H9 (cell line): ENCODE data around the gene ITPA. TPM values are rescaled to one million over a fixed set of nuclear protein-coding genes. Genes with fewer than 3 reads are reported as not detected.

Experiments
- DNase-seq: peaks from one replicate; pipeline ENCODE4 v3.0.0-alpha.2; 2017
- H2AFZ ChIP-seq: one replicate; pipeline ENCODE4 v1.6.1; 2013; ENCODE audit warnings: mild to moderate bottlenecking, low read length, control low read depth, moderate library complexity
- H2AK5ac ChIP-seq: 2 replicates; pipeline ENCODE4 v1.6.1; 2013; ENCODE audit warnings: low read length, control low read depth, mixed read lengths; ENCODE audit not compliant: insufficient read length
- H2BK120ac ChIP-seq: one replicate; pipeline ENCODE4 v1.6.1; 2013; ENCODE audit warnings: low read depth, mild to moderate bottlenecking, low read length, control low read depth, inconsistent platforms; ENCODE audit not compliant: poor library complexity, severe bottlenecking
- H2BK12ac ChIP-seq: 2 replicates; pipeline ENCODE4 v1.6.1; 2013; ENCODE audit warnings: low read length, control low read depth, mixed read lengths, low read depth; ENCODE audit not compliant: insufficient read length
- H2BK15ac ChIP-seq: 2 replicates; pipeline ENCODE4 v1.6.1; 2013; ENCODE audit warnings: low read depth, low read length, control low read depth
- H2BK20ac ChIP-seq: one replicate; pipeline ENCODE4 v1.6.1; 2013; ENCODE audit warnings: low read depth, mild to moderate bottlenecking, low read length, control low read depth, inconsistent platforms; ENCODE audit not compliant: poor library complexity, severe bottlenecking
- H2BK5ac ChIP-seq: 2 replicates; pipeline ENCODE4 v1.6.1; 2013; ENCODE audit warnings: low read length, control low read depth, mixed read lengths; ENCODE audit not compliant: insufficient read length
- H3K14ac ChIP-seq: 2 replicates; pipeline ENCODE4 v1.6.1; 2013; ENCODE audit warnings: low read length, control low read depth; ENCODE audit not compliant: insufficient read depth
- H3K18ac ChIP-seq: 2 replicates; pipeline ENCODE4 v1.6.1; 2013; ENCODE audit warnings: low read depth, mild to moderate bottlenecking, mixed read lengths, low read length, control low read depth; ENCODE audit not compliant: insufficient read length
- H3K23ac ChIP-seq: 2 replicates; pipeline ENCODE4 v1.6.1; 2013; ENCODE audit warnings: low read length, control low read depth, mixed read lengths, low read depth; ENCODE audit not compliant: insufficient read length
- H3K23me2 ChIP-seq: 2 replicates; pipeline ENCODE4 v1.6.1; 2013; ENCODE audit warnings: low read depth, mild to moderate bottlenecking, mixed read lengths, low read length, control low read depth; ENCODE audit not compliant: insufficient read length, poor library complexity, severe bottlenecking
- H3K27ac ChIP-seq: 2 replicates; pipeline ENCODE4 v1.5.1; 2013; ENCODE audit warnings: low read length, control low read depth, mixed read lengths, low read depth; ENCODE audit not compliant: insufficient read length
- H3K27me3 ChIP-seq: 2 replicates; pipeline ENCODE4 v1.6.1; 2013; ENCODE audit warnings: low read length, control low read depth, inconsistent platforms; ENCODE audit not compliant: insufficient read depth
- H3K4ac ChIP-seq: 2 replicates; pipeline ENCODE4 v1.6.1; 2013; ENCODE audit warnings: low read depth, mild to moderate bottlenecking, control low read depth, inconsistent platforms, low read length, moderate library complexity
- H3K4me1 ChIP-seq: 2 replicates; pipeline ENCODE4 v1.6.1; 2013; ENCODE audit warnings: low read length, control low read depth, inconsistent platforms; ENCODE audit not compliant: insufficient read depth
- H3K4me2 ChIP-seq: 2 replicates; pipeline ENCODE4 v1.6.1; 2013; ENCODE audit warnings: low read length, control low read depth, mixed read lengths; ENCODE audit not compliant: insufficient read length, insufficient read depth
- H3K56ac ChIP-seq: 2 replicates; pipeline ENCODE4 v1.6.1; 2013; ENCODE audit warnings: low read depth, mild to moderate bottlenecking, mixed read lengths, low read length, control low read depth; ENCODE audit not compliant: insufficient read length
- H3K79me1 ChIP-seq: 2 replicates; pipeline ENCODE4 v1.6.1; 2013; ENCODE audit warnings: low read depth, mild to moderate bottlenecking, moderate library complexity, low read length, control low read depth, inconsistent platforms; ENCODE audit not compliant: insufficient read depth, poor library complexity, severe bottlenecking
- H3K79me2 ChIP-seq: 2 replicates; pipeline ENCODE4 v1.6.1; 2013; ENCODE audit warnings: low read length, control low read depth, inconsistent platforms; ENCODE audit not compliant: insufficient read depth
- H3K9ac ChIP-seq: 2 replicates; pipeline ENCODE4 v1.6.1; 2013; ENCODE audit warnings: low read length, control low read depth, mixed read lengths; ENCODE audit not compliant: insufficient read length; ENCODE audit errors: extremely low read depth
- H3K9me3 ChIP-seq: one replicate; pipeline ENCODE4 v1.6.1; 2013; ENCODE audit warnings: low read depth, low read length, inconsistent platforms; ENCODE audit not compliant: control insufficient read depth
- H3T11ph ChIP-seq: one replicate; pipeline ENCODE4 v1.6.1; 2013; ENCODE audit warnings: mild to moderate bottlenecking, low read length, control low read depth, inconsistent platforms
- H4K20me1 ChIP-seq: one replicate; pipeline ENCODE4 v1.6.1; 2013; ENCODE audit not compliant: control insufficient read depth, insufficient read length, insufficient read depth
- H4K5ac ChIP-seq: 2 replicates; pipeline ENCODE4 v1.6.1; 2013; ENCODE audit warnings: low read depth, mild to moderate bottlenecking, mixed read lengths, low read length, control low read depth; ENCODE audit not compliant: insufficient read length
- H4K8ac ChIP-seq: replicated peaks from 2 replicates; pipeline ENCODE4 v1.6.1; 2013; ENCODE audit warnings: low read length, control low read depth, mixed read lengths, low read depth; ENCODE audit not compliant: insufficient read length
- H4K91ac ChIP-seq: 2 replicates; pipeline ENCODE4 v1.6.1; 2013; ENCODE audit warnings: low read depth, mild to moderate bottlenecking, moderate library complexity, mixed read lengths, low read length, control low read depth; ENCODE audit not compliant: insufficient read length
- H3K27ac Mint-ChIP-seq, 3 experiments: 2 replicates in 2 of 3; 3 replicates in 1 of 3; pipeline ENCODE4 v1.8.0; 2020 to 2021; ENCODE audit warnings: mixed read lengths in 3 of 3, mild to moderate bottlenecking in 1 of 3, moderate library complexity in 1 of 3
- H3K27me3 Mint-ChIP-seq: 2 replicates; pipeline ENCODE4 v1.8.0; 2021; ENCODE audit warnings: low read depth, mild to moderate bottlenecking, moderate library complexity, mixed read lengths
- H3K36me3 Mint-ChIP-seq, 3 experiments: 2 replicates in 2 of 3; 3 replicates in 1 of 3; pipeline ENCODE4 v1.8.0; 2020 to 2021; ENCODE audit warnings: low read depth in 3 of 3, mixed read lengths in 3 of 3; ENCODE audit not compliant: insufficient read depth in 1 of 3
- H3K4me1 Mint-ChIP-seq, 2 experiments: 2 replicates each; pipeline ENCODE4 v1.8.0; 2020; ENCODE audit warnings: mixed read lengths in 2 of 2
- H3K4me3 Mint-ChIP-seq, 2 experiments: 2 replicates in 1 of 2; 3 replicates in 1 of 2; pipeline ENCODE4 v1.8.0; 2020 to 2021; ENCODE audit warnings: mild to moderate bottlenecking in 2 of 2, mixed read lengths in 2 of 2, moderate library complexity in 1 of 2
- H3K9me3 Mint-ChIP-seq, 2 experiments: 2 replicates in 1 of 2; 3 replicates in 1 of 2; pipeline ENCODE4 v1.8.0; 2020; ENCODE audit warnings: mild to moderate bottlenecking in 2 of 2, mixed read lengths in 2 of 2, moderate library complexity in 1 of 2
- WGBS: extraction: QIAGEN DNeasy Blood & Tissue Kit; methylation state at CpG from one replicate; pipeline ENCODE4 v1.1.7; 2013; ENCODE audit warnings: missing lambda C conversion rate, low lambda C conversion rate, mixed read lengths; ENCODE audit not compliant: insufficient read length; ENCODE audit errors: extremely low coverage; 5-methylcytosine and 5-hydroxymethylcytosine counted together
- total RNA-seq: library from RNA; stranded (reverse); gene quantifications from 2 replicates; pipeline ENCODE4 v1.2.1, GENCODE V29; 2021
- TF ChIP-seq, protein P1 (sequence below): fragments of 200-600 bp; sonication (generic); conservative IDR thresholded peaks from 3 replicates; pipeline ENCODE4 v1.8.0; 2021; ENCODE audit warnings: antibody characterized with exemption, mild to moderate bottlenecking

The ITPA gene
- total RNA-seq, 1 experiment from 2014 or later, result 74.5 TPM

DNA sequence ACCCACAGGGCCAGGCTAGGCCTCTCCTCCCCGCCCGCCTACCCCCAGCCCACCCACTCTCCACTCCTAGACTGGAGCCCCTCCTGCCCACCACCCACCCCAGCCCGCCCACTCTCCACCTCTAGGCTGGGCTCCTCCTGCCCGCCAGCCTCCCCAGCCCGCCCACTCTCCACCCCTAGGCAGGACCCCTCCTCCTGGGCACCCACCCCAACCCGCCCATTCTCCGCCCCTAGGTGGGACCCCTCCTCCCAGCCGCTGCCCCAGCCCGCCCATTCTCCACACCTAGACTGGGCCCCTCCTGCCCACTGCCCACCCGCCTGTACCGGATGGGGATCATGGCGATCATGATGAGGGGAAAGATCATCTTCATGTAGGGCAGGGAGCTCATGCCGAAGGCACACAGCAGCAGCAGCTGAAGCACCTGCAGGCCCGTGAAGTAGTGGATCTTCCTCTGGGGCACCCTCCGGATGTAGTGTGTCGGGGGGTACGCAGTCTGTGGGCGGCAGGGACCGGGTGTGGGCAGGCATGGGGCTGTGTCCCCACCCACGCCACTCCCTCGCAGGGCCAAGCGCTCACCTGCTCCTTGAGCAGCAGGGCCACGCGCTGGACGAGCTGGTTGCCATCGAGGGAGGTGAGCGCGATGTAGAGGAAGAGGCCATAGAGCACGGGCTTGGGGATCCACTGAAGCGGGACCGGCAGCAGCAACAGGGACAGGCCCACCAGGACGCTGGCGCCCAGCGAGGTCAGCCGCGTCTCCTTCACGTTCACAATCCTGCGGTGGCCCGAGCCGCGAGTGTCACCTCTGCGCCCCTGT, 18.8 kb downstream of the ITPA start:
- H3K23me2 ChIP-seq, result no peaks in the 10 kb centered on the region
- no peak overlapping the region for H4K5ac ChIP-seq
- H3K9me3 ChIP-seq, result no peaks in the 10 kb centered on the region
- H3K4me1 ChIP-seq, result no peaks in the 10 kb centered on the region
- H2AFZ ChIP-seq, result no peak overlapping the region
- no peaks in the 10 kb centered on the region for H3K27me3 Mint-ChIP-seq
- H3K9ac ChIP-seq, result no peak overlapping the region
- no peaks in the 10 kb centered on the region for H3K79me1 ChIP-seq
- no peak overlapping the region for H2BK120ac ChIP-seq
- no peak overlapping the region for H3K4ac ChIP-seq
- DNase-seq, result peak; percentile 63
- no peaks in the 10 kb centered on the region for H3K4me1 Mint-ChIP-seq
- no peak overlapping the region for H3K4me2 ChIP-seq
- peaks cover 4 to 41% (median 8%) of the 10 kb centered on the region in 3 experiments; a peak in 4 of 7 replicates for H3K36me3 Mint-ChIP-seq
- H3K23ac ChIP-seq, result no peak overlapping the region
- H3K18ac ChIP-seq, result no peak overlapping the region
- no peak overlapping the region for H3K27ac Mint-ChIP-seq
- H2BK12ac ChIP-seq, result no peak overlapping the region
- H2BK15ac ChIP-seq, result no peak overlapping the region
- H3K4me3 Mint-ChIP-seq, result no peak overlapping the region
- H3K79me2 ChIP-seq, result no peaks in the 10 kb centered on the region
- H2BK5ac ChIP-seq, result no peak overlapping the region
- H4K8ac ChIP-seq, result no peak overlapping the region
- no peak overlapping the region for H3K14ac ChIP-seq
- H3K27ac ChIP-seq, result no peak overlapping the region
- H2BK20ac ChIP-seq, result no peak overlapping the region
- no CpG with 5 or more reads among the region's 42 CpGs for WGBS
- no peaks in the 10 kb centered on the region for H4K20me1 ChIP-seq
- no peaks in the 10 kb centered on the region for H3K27me3 ChIP-seq
- H3K56ac ChIP-seq, result no peak overlapping the region
- no peak overlapping the region for H2AK5ac ChIP-seq
- H3T11ph ChIP-seq, result no peak overlapping the region
- H3K9me3 Mint-ChIP-seq, result no peaks in the 10 kb centered on the region
- H4K91ac ChIP-seq, result no peak overlapping the region
- TF ChIP-seq, protein P1, sequence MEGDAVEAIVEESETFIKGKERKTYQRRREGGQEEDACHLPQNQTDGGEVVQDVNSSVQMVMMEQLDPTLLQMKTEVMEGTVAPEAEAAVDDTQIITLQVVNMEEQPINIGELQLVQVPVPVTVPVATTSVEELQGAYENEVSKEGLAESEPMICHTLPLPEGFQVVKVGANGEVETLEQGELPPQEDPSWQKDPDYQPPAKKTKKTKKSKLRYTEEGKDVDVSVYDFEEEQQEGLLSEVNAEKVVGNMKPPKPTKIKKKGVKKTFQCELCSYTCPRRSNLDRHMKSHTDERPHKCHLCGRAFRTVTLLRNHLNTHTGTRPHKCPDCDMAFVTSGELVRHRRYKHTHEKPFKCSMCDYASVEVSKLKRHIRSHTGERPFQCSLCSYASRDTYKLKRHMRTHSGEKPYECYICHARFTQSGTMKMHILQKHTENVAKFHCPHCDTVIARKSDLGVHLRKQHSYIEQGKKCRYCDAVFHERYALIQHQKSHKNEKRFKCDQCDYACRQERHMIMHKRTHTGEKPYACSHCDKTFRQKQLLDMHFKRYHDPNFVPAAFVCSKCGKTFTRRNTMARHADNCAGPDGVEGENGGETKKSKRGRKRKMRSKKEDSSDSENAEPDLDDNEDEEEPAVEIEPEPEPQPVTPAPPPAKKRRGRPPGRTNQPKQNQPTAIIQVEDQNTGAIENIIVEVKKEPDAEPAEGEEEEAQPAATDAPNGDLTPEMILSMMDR, result no peak
